ENCODE measurements around the gene FARSB. TPM values are rescaled to one million over a fixed set of nuclear protein-coding genes. Genes with fewer than 3 reads are reported as not detected.

Gene FARSB
- total RNA-seq, 1 experiment from 2014 or later: 50.7 TPM

DNA sequence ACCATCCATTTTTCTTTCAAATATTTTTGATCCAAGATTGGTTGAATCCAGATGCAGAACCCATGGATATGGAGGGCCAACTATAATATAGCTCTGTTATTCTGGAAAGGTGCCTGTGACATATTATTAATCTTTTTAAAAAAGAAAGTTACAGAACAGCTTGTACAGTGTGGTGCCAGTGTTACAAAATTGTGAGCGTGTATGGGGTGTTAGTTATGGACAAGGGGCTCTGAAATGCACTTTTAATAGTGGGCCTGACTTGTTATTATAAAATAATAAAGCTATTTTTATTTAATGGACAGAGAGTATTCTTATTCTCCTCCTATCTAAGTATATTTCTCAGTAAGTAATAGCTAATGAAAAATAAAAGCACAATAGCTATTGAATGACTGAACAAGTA, 111.2 kb downstream of the FARSB start:
- Histone ChIP-seq H3K27me3 (ENCODE audit: insufficient read depth, low read length) (peaks cover 25% of the 10 kb centered on the region), H3K9ac (ENCODE audit: low read length) (no peak overlapping the region), H3K4me2 (ENCODE audit: low read length) (no peak overlapping the region), H3K9me2 (ENCODE audit: insufficient read depth) (no peaks in the 10 kb centered on the region), H3K9me3 (ENCODE audit: control insufficient read depth in 1 of 2, insufficient read depth in 1 of 2, low read depth in 1 of 2, low read length in 2 of 2) (no peaks in the 10 kb centered on the region), H3K79me2 (ENCODE audit: insufficient read depth, low read length) (no peaks in the 10 kb centered on the region), H3K36me3 (ENCODE audit: control insufficient read depth in 1 of 2, insufficient read depth in 2 of 2, low read length in 2 of 2) (no peaks in the 10 kb centered on the region), H3K4me1 (ENCODE audit: control insufficient read depth in 1 of 2, insufficient read depth in 2 of 2, low read length in 2 of 2) (no peaks in the 10 kb centered on the region), H3K27ac (ENCODE audit: low read depth, low read length) (no peak overlapping the region), H3K4me3 (replicated peaks in 1 of 2; ENCODE audit: low read depth in 1 of 2, low read length in 2 of 2) (no peak overlapping the region), H4K20me1 (ENCODE audit: insufficient read depth) (no peaks in the 10 kb centered on the region), H2AFZ (ENCODE audit: low read depth, low read length, poor library complexity, severe bottlenecking) (no peak overlapping the region)
- DNase-seq (ENCODE audit: low read depth, low spot score): no peak
- RAD21 ChIA-PET (ENCODE audit: low non-redundant PET in 1 of 2, low total read pairs in 2 of 2, uncharacterized antibody in 2 of 2, unreplicated experiment in 2 of 2): no interaction called here
- no peak for TF ChIP-seq ZNF274 (IDR thresholded peaks at IDR 0.05; ENCODE audit: low read depth, low read length)
- no peak for TF ChIP-seq ELF1 (IDR thresholded peaks at IDR 0.05; ENCODE audit: borderline replicate concordance, low read depth)
- no peak for TF ChIP-seq TCF7L2 (IDR thresholded peaks at IDR 0.05; ENCODE audit: borderline replicate concordance, extremely low read depth, insufficient read depth, insufficient read length)
- no peak for TF ChIP-seq FOSL1 (IDR thresholded peaks at IDR 0.05; ENCODE audit: low read depth)
- no peak for TF ChIP-seq SP1 (IDR thresholded peaks at IDR 0.05; ENCODE audit: low read depth)
- TF ChIP-seq, protein P1, sequence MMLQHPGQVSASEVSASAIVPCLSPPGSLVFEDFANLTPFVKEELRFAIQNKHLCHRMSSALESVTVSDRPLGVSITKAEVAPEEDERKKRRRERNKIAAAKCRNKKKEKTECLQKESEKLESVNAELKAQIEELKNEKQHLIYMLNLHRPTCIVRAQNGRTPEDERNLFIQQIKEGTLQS (IDR thresholded peaks at IDR 0.05): no peak
- TF ChIP-seq EZH2phosphoT487 (IDR thresholded peaks at IDR 0.05; ENCODE audit: borderline replicate concordance): no peak
- no peak for TF ChIP-seq RAD21 (IDR thresholded peaks at IDR 0.05; ENCODE audit: low read depth)
- no peak for TF ChIP-seq CBX3 (IDR thresholded peaks at IDR 0.05; ENCODE audit: low read depth)
- no peak for TF ChIP-seq YY1 (IDR thresholded peaks at IDR 0.05; ENCODE audit: extremely low read depth, insufficient replicate concordance, low read depth, low read length)
- no peak for TF ChIP-seq JUND (IDR thresholded peaks at IDR 0.05)
- no TSS peak for BruUV-seq (replicated peaks)
- POLR2A ChIA-PET: interaction anchor here (0.6 kb wide), 1 partner anchor 479 kb away, joined by 3 read pairs; no protein-coding TSS in a partner anchor
- intact Hi-C loops (cut with micrococcal nuclease): no loop called here
- ATAC-seq: no peak
- CTCF ChIA-PET: interaction anchor here (1.1 to 1.3 kb wide), 2 partner anchors 227 to 520 kb away, joined by 3 to 7 read pairs; no protein-coding TSS in a partner anchor

DNA sequence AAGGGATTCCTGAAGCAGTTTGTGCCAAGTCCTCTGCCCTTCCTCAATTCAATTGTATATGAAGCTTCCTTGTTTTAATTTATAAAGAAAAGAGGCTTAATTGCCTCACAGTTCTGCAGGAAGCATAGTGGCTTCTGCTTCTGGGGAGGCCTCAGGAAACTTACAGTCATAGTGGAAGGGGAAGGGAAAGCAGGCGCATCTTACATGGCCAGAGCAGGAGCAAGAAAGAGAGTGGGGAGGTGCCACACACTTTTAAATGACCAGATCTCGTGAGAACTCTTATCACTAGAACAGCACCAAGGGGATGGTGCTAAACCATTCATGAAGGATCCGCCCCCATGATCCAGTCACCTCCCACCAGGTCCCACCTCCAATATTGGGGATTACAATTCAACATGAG, 117.4 kb downstream of the FARSB start:
- no peak for ATAC-seq
- Histone ChIP-seq H3K4me3 (replicated peaks in 1 of 2; ENCODE audit: low read depth in 1 of 2, low read length in 2 of 2) (no peak overlapping the region), H3K36me3 (ENCODE audit: control insufficient read depth in 1 of 2, insufficient read depth in 2 of 2, low read length in 2 of 2) (no peaks in the 10 kb centered on the region), H3K9me3 (ENCODE audit: control insufficient read depth in 1 of 2, insufficient read depth in 1 of 2, low read depth in 1 of 2, low read length in 2 of 2) (no peaks in the 10 kb centered on the region), H4K20me1 (ENCODE audit: insufficient read depth) (no peaks in the 10 kb centered on the region), H3K27ac (ENCODE audit: low read depth, low read length) (no peak overlapping the region), H3K4me2 (ENCODE audit: low read length) (no peak overlapping the region), H3K79me2 (ENCODE audit: insufficient read depth, low read length) (no peaks in the 10 kb centered on the region), H2AFZ (ENCODE audit: low read depth, low read length, poor library complexity, severe bottlenecking) (no peak overlapping the region), H3K9me2 (ENCODE audit: insufficient read depth) (no peaks in the 10 kb centered on the region), H3K9ac (ENCODE audit: low read length) (no peak overlapping the region), H3K4me1 (ENCODE audit: control insufficient read depth in 1 of 2, insufficient read depth in 2 of 2, low read length in 2 of 2) (no peaks in the 10 kb centered on the region), H3K27me3 (ENCODE audit: insufficient read depth, low read length) (peaks cover 2% of the 10 kb centered on the region; the same call in 1 of the 2 replicates)
- no peak for DNase-seq (ENCODE audit: low read depth, low spot score)
- ChIA-PET RAD21 (ENCODE audit: low non-redundant PET in 1 of 2, low total read pairs in 2 of 2, uncharacterized antibody in 2 of 2, unreplicated experiment in 2 of 2) (no interaction called here), CTCF (no interaction called here), POLR2A (no interaction called here)
- BruUV-seq (replicated peaks): no TSS peak
- no peak for TF ChIP-seq SP1 (IDR thresholded peaks at IDR 0.05; ENCODE audit: low read depth)
- TF ChIP-seq JUND (IDR thresholded peaks at IDR 0.05): no peak
- no peak for TF ChIP-seq EGR1 (IDR thresholded peaks at IDR 0.05; ENCODE audit: low read depth)
- no peak for TF ChIP-seq SRF (IDR thresholded peaks at IDR 0.05; ENCODE audit: low read depth)
- TF ChIP-seq EZH2 (IDR thresholded peaks at IDR 0.05): no peak
- TF ChIP-seq CBX3 (IDR thresholded peaks at IDR 0.05; ENCODE audit: low read depth): no peak
- no peak for TF ChIP-seq ZFX (IDR thresholded peaks at IDR 0.05)
- TF ChIP-seq, protein P1 (IDR thresholded peaks at IDR 0.05): no peak
- intact Hi-C loops (cut with micrococcal nuclease): no loop called here
